Stomach (tissue), 4 donors: Measurements from ENCODE around the gene BCAS1.

Source experiments
- CTCF ChIP-seq, 7 experiments: fragments of 450-650 bp in 4 of 7; fragments of 200-600 bp in 3 of 7; sonication (generic) in 3 of 7; IDR thresholded peaks; one replicate each; pipeline ENCODE4 v1.5.1; 2016 to 2019; ENCODE audit warnings: antibody characterized with exemption in 7 of 7, control low read depth in 2 of 7, mild to moderate bottlenecking in 1 of 7
- EP300 ChIP-seq: sonication (generic); formaldehyde crosslinking; IDR thresholded peaks from one replicate; pipeline ENCODE4 v1.6.1; 2017; ENCODE audit warnings: antibody characterized with exemption
- POLR2A ChIP-seq, 4 donors: fragments of 450-650 bp; IDR thresholded peaks; one replicate each; pipeline ENCODE4 v1.6.1; 2016; ENCODE audit warnings: antibody characterized with exemption in 4 of 4, control low read depth in 2 of 4, mild to moderate bottlenecking in 1 of 4, moderate library complexity in 1 of 4
- POLR2AphosphoS5 ChIP-seq, 3 donors: sonication (generic); formaldehyde crosslinking; IDR thresholded peaks; one replicate each; pipeline ENCODE4 v1.6.1; 2016; ENCODE audit warnings: antibody characterized with exemption in 3 of 3

DNA sequence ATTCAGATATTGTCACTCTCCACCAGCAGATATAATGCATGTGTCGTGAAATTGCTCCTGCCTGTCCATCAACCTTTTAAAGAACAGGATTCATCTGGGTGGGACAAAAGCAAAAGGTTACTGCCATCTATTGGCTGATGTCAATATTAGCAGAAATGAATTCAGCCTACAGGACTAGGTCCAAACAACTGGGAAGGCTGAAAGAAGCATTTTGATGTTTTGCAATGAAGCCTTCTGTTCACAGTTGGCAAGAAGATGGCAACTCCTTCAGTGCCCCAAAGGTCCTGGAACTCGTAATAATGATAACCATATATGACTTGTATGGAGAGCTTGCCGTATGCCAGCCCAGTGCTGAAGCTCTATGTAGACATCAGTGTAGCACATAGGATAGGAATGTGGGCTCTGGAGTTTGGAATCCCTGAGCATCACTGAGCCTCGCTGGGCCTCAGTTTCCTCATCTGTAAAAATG, 7.5 kb downstream of the BCAS1 start:
- TF ChIP-seq CTCF (IDR thresholded peaks at IDR 0.05) = peak in 4 of 7 experiments; percentile 23 to 54 (median 42)
- TF ChIP-seq POLR2A (IDR thresholded peaks at IDR 0.05) = no peak
- TF ChIP-seq POLR2AphosphoS5 (IDR thresholded peaks at IDR 0.05) = peak in 1 of 3 donors; percentile 36
- no peak for TF ChIP-seq EP300
